GM21786 (cell line): ENCODE measurements around the gene PSMB10.
"Not testable (repeated sequence)": the region's sequence is repeated elsewhere in the genome, so short reads cannot be mapped to it uniquely, and the experiment has no call there.

Experiments used
- ATAC-seq: cut with Tn5 transposase; IDR thresholded peaks from one replicate; pipeline ENCODE4 v1.9.1; 2021; ENCODE audit not compliant: unreplicated experiment

PSMB10 gene

GRCh38 chr16:67927131-67927941 lies 9.3 kb downstream of the PSMB10 start:
- no peak for ATAC-seq

DNA sequence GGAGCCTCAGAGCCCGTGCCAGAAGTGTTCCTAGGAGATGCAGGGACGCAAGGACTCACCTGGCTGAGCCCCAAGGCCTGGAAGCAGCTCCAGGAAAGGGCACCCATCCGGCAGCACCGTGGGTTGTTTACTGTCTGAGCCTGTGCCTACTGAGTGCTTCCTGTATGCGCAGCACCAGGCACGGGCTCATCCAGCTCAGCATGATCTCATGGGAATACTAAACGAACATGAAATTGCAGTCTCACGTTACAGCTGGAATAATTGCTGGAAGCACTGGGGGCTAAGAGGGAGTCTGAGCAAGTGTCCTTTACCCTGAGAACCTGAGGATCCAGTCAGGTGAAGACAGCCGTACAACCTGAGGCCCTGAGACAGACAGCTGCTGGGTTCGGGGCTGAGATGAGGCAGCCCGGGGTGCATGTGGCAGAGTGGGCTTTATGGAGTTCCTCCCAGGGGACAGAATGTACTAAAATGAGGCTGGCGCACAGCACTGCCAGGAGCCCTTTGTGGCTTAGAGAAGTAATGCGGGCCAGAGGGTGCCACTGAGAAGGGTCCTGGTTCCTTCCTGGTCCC lies 10.4 kb downstream of the PSMB10 start:
- no peak for ATAC-seq

DNA sequence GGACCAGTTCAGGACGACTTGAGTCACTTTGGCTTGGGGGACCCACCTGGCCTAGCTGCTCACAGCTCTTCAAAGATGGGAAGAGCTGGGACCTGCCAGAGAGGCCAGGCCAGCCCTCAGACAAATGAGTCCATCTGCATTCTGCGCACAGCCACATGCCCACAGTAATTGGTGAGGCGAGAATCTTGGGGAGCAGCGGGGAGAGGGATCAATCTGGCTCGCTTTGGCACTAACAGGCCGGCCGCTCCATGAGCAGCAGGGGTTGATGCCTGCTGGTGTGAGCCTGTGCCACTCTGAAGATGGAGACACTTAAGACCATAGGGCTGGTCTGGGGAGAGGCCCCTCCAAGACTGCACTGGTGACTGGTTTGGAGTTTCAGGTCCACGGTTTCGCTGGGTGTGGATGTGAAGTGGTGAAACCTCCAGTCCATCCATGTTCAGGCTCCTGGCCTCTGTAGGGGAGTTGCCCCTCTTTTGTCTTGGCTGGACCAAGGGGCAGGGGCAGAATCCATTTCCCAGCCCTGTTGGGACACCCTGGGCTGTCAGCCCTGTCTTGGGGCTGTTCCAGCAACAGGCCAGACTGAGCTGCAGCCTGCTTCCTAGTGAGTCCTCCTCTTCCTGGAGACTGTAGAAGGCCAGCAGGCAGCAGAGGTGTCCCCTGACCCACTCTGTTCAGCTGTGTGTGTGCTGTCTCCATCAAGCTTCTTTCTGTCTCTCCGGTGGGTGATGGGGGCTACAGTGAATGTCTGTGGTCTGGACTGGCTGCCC lies 12.3 kb downstream of the PSMB10 start:
- ATAC-seq = no peak

DNA sequence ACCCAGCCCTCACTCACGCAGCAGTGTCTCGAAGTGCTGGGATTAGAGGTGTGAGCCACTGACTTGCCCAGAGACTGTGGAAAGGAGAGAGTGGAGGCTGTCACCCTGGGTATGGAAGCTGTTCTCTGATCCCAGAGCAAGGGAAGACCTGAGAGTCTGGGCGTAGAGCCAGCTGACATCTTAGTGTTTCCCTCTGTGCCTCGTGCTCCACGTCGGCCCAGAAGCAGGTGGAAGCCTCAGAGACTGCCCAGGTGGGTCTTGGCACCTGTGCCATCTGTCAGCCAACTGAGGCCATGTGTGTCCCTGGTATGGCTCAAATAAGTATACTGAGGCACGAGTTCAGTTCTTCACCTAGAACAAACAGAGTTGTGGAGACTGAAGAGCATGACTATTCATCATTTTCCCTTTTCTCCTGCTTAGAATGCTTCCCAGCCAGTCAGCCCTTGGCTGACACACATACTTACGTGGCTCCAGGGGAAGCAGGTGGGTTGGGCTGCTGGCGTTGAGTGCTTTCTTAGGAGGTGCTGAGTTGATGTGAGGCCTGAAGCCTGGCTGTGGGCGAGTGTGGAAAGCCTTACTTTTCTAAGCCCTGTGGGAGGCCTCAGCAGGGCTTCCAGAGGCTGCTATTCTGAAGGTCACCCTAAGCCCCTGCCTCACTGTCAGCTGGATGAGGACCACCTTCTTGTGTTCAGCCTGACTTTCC lies 13.1 kb downstream of the PSMB10 start:
- ATAC-seq = no peak

GRCh38 chr16:67922740-67923139 lies 13.9 kb downstream of the PSMB10 start:
- ATAC-seq = no peak

- no peak for ATAC-seq
Measured at GRCh38 chr16:67922221-67922620, 14.4 kb downstream of the PSMB10 start.

GRCh38 chr16:67919622-67920221 lies 16.9 kb downstream of the PSMB10 start:
- no peak for ATAC-seq

DNA sequence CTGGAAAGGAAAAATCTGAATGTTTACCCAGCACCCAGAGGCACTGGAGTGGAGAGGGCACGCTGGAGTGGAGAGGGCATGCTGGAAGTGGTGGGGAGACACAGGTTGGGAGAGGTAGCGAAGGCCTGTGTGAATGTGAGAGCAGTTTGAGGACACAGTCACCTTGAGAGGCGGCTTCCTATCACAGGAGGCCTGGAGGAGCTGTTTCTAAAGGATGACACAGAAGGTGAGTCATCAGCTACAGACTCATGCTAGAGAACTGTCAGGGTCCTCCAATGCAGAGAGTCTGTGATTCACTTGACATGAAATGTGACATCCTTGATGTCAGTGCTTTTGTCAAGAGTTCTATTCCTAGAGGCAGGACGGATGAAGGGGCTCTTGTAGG lies 18.8 kb downstream of the PSMB10 start:
- ATAC-seq = no peak

- no peak for ATAC-seq
Measured at GRCh38 chr16:67917140-67917851, 19.4 kb downstream of the PSMB10 start.

DNA sequence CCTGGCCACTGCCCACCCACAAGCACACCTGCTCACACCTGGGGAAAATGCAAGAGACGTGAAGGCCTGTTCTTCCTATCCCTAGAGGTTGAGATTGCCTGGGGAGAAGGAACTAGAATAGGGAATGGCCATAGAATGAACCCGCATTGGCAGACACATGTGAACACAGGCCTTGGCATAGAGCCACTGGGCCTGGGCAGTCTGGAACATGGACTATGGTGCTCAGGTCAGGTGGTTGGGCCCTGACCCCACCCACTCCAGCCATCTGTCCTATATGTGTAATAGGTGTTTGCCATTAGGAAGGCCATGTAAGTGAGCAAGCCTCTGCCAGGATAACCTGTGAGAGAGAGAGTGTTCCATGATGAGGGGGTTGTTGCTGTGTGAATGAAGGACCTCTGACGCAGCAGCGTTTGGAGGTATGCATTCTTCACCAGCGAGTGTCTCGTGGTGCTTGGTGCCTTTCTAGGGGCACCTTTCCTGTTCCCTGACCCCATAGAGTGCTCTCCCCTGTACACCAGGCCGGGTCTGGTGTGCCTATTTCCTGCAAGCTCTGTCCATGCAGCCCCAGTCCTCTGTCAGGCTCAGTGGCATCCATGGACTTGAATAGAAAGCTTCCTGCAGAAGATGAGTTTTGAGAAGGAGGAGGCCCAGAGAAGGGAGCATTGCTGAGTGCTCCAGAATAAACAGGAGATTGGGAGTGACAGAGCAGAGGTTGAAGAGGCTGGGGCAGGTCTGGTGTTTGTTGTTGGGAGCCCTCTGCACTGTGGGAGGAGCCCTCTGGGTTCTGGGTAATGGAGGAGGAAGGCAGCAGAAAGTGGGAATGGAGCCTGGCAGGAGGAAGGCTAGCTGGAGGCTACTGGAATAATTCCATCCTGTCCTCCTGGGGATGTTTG lies 20.6 kb downstream of the PSMB10 start:
- no peak for ATAC-seq

DNA sequence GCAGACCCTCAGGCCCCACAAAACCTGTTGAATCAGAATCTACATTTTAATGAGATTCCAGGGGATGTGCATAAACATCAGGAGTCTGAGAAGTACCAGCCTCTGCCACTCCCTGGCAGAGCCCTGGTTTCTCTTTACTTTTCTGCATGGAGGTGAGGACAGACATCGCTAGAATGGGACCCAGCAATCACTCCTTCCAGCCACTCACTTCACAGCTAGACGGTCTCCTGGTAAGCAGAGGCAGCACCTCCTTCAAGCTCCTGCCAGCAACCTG lies 21.2 kb downstream of the PSMB10 start:
- not testable (repeated sequence) for ATAC-seq

GRCh38 chr16:67914758-67915495 lies 21.7 kb downstream of the PSMB10 start:
- no peak for ATAC-seq

- ATAC-seq = peak; percentile 50
Measured at GRCh38 chr16:67910158-67910557, 26.5 kb downstream of the PSMB10 start.

GRCh38 chr16:67909056-67909742 lies 27.5 kb downstream of the PSMB10 start:
- ATAC-seq = no peak

DNA sequence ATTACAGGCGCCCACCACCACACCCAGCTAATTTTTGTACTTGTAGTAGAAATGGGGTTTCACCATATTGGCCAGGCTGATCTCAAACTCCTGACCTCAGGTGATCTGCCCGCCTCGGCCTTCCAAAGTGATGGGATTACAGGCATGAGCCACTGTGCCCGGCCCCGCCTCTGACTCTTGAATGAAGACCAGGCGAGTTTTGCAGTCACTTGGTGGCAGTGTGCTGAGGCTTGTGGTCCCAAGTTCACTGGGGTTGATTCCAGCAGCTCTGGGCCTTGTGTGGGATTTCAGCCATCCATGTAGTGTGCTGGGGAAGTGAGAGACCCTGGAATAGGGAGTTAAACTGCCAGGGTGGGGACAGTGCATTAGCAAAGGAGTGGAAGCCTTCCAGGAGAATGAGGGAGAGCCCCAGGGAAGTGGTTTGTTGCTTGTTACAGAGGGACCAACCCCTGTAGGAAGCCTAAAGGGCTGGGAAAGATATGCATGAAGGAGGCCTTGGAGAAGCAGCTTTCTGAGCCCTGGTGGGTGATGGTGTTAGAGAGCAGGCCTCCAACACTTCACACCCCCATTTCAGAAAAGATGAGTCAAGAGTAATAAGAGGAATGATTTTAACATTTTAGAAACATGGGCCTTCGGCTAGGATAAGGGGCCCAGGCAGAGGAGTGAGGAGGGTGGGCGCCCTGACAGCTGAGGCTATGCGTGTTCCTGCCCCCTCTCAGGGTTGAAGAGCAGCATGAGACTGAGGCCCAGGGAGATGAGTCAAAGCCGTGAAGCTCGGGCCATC lies 29.1 kb downstream of the PSMB10 start:
- ATAC-seq = no peak

GRCh38 chr16:67902831-67903230 lies 33.8 kb downstream of the PSMB10 start:
- ATAC-seq = no peak

DNA sequence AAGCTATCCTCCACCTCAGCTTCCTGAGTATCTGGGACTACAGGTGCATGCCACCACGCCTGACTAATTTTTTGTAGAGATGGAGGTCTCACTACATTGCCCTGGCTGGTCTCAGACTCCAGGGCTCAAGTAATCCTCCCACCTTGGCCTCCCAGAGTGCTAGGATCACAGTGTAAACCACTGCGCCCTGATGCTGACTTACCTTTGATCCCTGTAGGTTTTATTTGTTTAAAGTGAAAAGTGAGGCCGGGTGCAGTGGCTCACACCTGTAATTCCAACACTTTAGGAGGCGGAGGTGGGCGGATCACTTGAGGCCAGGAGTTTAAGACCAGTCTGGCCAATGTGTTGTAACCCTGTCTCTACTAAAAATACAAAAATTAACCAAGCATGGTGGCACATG lies 34.9 kb downstream of the PSMB10 start:
- ATAC-seq = no peak

DNA sequence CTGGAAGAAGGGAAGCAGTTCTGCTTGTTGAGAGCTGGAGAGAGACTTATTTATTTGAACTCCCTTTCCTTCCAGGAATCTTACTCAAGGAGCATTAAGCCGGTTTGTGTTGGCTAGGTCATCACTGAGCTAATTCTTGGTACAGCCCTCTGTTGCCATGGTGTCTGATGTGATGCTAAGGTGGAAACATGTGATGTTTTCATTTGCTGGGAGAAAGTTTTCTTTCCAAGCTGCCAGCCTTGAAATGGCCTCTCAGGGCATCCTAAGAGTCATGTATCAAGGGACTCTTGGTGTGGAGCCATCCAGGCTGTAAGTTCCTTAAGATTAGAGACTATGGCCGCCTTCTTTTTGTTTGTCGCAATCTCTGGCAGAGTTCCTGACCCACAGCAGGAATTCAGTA lies 39.4 kb downstream of the PSMB10 start:
- ATAC-seq = no peak
